HL-60 (cell line): Measurements from ENCODE around the gene NRXN3.

ENCODE experiments used
- POLR2AphosphoS5 ChIP-seq: IDR thresholded peaks from 2 replicates; pipeline ENCODE4 v1.6.1; 2012; ENCODE audit warnings: low read depth
- TF ChIP-seq, protein P1 (sequence below): IDR thresholded peaks from 2 replicates; pipeline ENCODE4 v1.6.1; 2012; ENCODE audit warnings: low read depth; ENCODE audit not compliant: insufficient replicate concordance
- TF ChIP-seq, protein P2 (sequence below): IDR thresholded peaks from one replicate; pipeline ENCODE4 v1.5.1; 2011; ENCODE audit warnings: low read length, control low read depth, inconsistent platforms; ENCODE audit not compliant: insufficient read depth

DNA sequence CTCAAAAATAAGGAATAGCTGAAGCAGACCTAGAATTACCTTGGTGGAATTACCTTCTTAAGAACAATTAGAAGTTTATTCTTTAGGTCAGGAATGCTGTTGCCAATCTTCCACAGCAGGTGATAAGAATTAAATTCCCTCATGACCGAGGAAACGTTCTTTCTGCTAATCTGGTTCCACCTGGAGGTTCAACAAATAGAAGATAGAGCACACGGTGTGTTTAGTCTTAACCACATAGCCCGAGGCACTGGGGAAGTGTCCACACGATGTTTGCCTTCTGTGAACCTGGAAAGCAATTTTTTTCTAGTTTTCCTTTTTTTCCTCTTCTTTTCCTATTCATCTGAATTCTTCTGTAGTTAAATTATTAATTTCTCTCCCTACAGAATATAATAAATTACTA lies 906.9 kb downstream of the NRXN3 start:
- TF ChIP-seq, protein P1, sequence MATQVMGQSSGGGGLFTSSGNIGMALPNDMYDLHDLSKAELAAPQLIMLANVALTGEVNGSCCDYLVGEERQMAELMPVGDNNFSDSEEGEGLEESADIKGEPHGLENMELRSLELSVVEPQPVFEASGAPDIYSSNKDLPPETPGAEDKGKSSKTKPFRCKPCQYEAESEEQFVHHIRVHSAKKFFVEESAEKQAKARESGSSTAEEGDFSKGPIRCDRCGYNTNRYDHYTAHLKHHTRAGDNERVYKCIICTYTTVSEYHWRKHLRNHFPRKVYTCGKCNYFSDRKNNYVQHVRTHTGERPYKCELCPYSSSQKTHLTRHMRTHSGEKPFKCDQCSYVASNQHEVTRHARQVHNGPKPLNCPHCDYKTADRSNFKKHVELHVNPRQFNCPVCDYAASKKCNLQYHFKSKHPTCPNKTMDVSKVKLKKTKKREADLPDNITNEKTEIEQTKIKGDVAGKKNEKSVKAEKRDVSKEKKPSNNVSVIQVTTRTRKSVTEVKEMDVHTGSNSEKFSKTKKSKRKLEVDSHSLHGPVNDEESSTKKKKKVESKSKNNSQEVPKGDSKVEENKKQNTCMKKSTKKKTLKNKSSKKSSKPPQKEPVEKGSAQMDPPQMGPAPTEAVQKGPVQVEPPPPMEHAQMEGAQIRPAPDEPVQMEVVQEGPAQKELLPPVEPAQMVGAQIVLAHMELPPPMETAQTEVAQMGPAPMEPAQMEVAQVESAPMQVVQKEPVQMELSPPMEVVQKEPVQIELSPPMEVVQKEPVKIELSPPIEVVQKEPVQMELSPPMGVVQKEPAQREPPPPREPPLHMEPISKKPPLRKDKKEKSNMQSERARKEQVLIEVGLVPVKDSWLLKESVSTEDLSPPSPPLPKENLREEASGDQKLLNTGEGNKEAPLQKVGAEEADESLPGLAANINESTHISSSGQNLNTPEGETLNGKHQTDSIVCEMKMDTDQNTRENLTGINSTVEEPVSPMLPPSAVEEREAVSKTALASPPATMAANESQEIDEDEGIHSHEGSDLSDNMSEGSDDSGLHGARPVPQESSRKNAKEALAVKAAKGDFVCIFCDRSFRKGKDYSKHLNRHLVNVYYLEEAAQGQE, result no peak
- TF ChIP-seq POLR2AphosphoS5, result no peak
- TF ChIP-seq, protein P2, sequence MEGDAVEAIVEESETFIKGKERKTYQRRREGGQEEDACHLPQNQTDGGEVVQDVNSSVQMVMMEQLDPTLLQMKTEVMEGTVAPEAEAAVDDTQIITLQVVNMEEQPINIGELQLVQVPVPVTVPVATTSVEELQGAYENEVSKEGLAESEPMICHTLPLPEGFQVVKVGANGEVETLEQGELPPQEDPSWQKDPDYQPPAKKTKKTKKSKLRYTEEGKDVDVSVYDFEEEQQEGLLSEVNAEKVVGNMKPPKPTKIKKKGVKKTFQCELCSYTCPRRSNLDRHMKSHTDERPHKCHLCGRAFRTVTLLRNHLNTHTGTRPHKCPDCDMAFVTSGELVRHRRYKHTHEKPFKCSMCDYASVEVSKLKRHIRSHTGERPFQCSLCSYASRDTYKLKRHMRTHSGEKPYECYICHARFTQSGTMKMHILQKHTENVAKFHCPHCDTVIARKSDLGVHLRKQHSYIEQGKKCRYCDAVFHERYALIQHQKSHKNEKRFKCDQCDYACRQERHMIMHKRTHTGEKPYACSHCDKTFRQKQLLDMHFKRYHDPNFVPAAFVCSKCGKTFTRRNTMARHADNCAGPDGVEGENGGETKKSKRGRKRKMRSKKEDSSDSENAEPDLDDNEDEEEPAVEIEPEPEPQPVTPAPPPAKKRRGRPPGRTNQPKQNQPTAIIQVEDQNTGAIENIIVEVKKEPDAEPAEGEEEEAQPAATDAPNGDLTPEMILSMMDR, result no peak
